ENCODE results near the gene RWDD2A. TPM values are rescaled to one million over a fixed set of nuclear protein-coding genes. Genes with fewer than 3 reads are reported as not detected.

Gene RWDD2A
- total and polyA plus RNA-seq, 4 donors, result 1.9 to 5.5 (median 2.3) TPM

DNA sequence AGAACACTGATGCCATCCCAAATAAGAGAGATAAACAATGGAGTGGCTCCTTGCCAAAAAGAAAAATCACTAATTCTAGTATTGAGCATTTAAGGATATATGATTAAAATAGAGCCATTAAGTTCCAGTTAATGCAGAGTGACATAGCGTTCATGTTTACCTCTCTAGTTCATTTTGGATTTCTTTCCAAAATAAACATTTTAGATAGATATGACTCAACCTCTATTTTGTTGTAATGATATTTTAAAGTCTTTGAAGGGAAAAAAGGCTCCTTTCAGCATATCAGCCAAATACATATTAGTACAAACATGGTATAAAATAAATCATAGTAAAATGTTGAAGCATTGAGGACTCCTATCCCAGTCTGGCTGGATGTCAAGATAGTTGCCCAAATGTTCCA lies 33.4 kb downstream of the RWDD2A start (continued):
- TF ChIP-seq, protein P1, sequence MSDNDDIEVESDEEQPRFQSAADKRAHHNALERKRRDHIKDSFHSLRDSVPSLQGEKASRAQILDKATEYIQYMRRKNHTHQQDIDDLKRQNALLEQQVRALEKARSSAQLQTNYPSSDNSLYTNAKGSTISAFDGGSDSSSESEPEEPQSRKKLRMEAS (IDR thresholded peaks at IDR 0.05), result no peak

DNA sequence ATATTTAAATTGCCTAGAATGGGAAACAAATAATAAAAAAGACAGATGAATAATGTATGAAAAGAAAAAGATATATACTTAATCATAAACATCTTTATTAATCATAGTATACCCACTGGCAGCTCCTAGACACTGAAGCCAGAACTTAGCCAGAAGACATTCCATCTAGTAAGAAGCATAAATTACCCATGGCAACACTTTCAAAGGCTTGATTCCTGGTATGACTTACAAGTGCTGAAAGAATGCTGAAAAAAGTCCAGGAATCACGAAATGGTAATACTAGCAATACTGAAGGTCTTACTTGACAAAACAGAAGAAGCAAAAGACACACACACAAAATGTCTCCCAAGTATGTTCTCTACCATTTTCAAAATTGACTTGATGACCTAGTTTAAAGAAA lies 38.0 kb downstream of the RWDD2A start:
- Histone ChIP-seq H3K36me3 (ENCODE audit: control insufficient read depth in 4 of 4, insufficient read depth in 3 of 4, low read depth in 1 of 4, low read length in 3 of 4) (peaks cover 0 to 4% (median 0%) of the 10 kb centered on the region in 4 donors), H3K9ac (ENCODE audit: low read depth in 1 of 2, low read length in 2 of 2) (no peak overlapping the region), H3K27me3 (ENCODE audit: control insufficient read depth in 4 of 4, insufficient read depth in 4 of 4, low read length in 3 of 4) (no peaks in the 10 kb centered on the region), H3K4me1 (ENCODE audit: control insufficient read depth in 4 of 4, insufficient read depth in 4 of 4, low read length in 3 of 4) (no peaks in the 10 kb centered on the region), H3K27ac (ENCODE audit: low read depth in 1 of 2, low read length in 2 of 2) (no peak overlapping the region), H3K9me3 (ENCODE audit: control insufficient read depth in 4 of 4, low read length in 3 of 4) (no peaks in the 10 kb centered on the region), H3K4me3 (ENCODE audit: low read depth in 1 of 3, low read length in 3 of 3) (no peak overlapping the region)
- no peak for DNase-seq (ENCODE audit: low spot score)
- WGBS, result 92% methylated on average over 1 of the region's 1 CpG
- TF ChIP-seq HNF4G (IDR thresholded peaks at IDR 0.05), result no peak
- no peak for TF ChIP-seq FOXA2 (IDR thresholded peaks at IDR 0.05)
- TF ChIP-seq TAF1 (conservative IDR thresholded peaks at IDR 0.05), result no peak
- TF ChIP-seq, protein P2, sequence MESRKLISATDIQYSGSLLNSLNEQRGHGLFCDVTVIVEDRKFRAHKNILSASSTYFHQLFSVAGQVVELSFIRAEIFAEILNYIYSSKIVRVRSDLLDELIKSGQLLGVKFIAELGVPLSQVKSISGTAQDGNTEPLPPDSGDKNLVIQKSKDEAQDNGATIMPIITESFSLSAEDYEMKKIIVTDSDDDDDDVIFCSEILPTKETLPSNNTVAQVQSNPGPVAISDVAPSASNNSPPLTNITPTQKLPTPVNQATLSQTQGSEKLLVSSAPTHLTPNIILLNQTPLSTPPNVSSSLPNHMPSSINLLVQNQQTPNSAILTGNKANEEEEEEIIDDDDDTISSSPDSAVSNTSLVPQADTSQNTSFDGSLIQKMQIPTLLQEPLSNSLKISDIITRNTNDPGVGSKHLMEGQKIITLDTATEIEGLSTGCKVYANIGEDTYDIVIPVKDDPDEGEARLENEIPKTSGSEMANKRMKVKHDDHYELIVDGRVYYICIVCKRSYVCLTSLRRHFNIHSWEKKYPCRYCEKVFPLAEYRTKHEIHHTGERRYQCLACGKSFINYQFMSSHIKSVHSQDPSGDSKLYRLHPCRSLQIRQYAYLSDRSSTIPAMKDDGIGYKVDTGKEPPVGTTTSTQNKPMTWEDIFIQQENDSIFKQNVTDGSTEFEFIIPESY (IDR thresholded peaks at IDR 0.05), result no peak
- no peak for TF ChIP-seq RAD21 (IDR thresholded peaks at IDR 0.05)

DNA sequence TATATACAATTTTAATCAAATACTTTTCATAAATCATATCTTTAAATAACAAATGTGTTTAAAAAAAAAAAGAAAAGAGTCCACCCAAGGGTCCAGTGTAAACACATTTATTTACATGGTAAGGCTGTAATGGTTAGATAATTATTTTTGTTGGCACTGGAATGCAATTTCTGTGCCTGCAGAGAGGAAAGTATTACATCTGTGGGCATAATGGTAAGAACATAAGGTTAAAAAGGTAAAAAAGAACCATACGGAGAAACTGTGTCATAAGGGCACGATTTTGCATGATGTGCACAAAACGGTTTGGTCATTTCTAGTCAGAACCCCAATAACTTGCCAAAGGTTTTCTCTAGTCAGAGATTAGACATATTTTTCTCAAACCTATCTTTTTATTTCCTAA lies 54.3 kb downstream of the RWDD2A start:
- Histone ChIP-seq H3K36me3 (ENCODE audit: control insufficient read depth in 4 of 4, insufficient read depth in 3 of 4, low read depth in 1 of 4, low read length in 3 of 4) (no peaks in the 10 kb centered on the region), H3K4me3 (ENCODE audit: low read depth in 1 of 3, low read length in 3 of 3) (no peak overlapping the region), H3K9ac (ENCODE audit: low read depth in 1 of 2, low read length in 2 of 2) (no peak overlapping the region), H3K27ac (ENCODE audit: low read depth in 1 of 2, low read length in 2 of 2) (no peak overlapping the region), H3K27me3 (ENCODE audit: control insufficient read depth in 4 of 4, insufficient read depth in 4 of 4, low read length in 3 of 4) (no peaks in the 10 kb centered on the region), H3K9me3 (ENCODE audit: control insufficient read depth in 4 of 4, low read length in 3 of 4) (no peaks in the 10 kb centered on the region), H3K4me1 (ENCODE audit: control insufficient read depth in 4 of 4, insufficient read depth in 4 of 4, low read length in 3 of 4) (peaks cover 0 to 5% (median 1%) of the 10 kb centered on the region in 4 donors)
- no peak for DNase-seq (ENCODE audit: low spot score)
- 91% methylated on average over 3 of the region's 3 CpGs for WGBS
- TF ChIP-seq HNF4A (conservative IDR thresholded peaks at IDR 0.05) (no peak), RAD21 (IDR thresholded peaks at IDR 0.05) (no peak), FOXA2 (IDR thresholded peaks at IDR 0.05) (no peak), EGR1 (IDR thresholded peaks at IDR 0.05; ENCODE audit: low read depth in 2 of 2) (no peak), JUND (IDR thresholded peaks at IDR 0.05) (no peak), NR2F2 (IDR thresholded peaks at IDR 0.05) (no peak), TAF1 (conservative IDR thresholded peaks at IDR 0.05) (no peak), SP1 (IDR thresholded peaks at IDR 0.05) (no peak), RXRA (IDR thresholded peaks at IDR 0.05) (no peak), FOXA1 (IDR thresholded peaks at IDR 0.05) (no peak), YY1 (IDR thresholded peaks at IDR 0.05) (no peak), GABPA (IDR thresholded peaks at IDR 0.05 in 1 of 2, conservative IDR thresholded peaks at IDR 0.05 in 1 of 2) (no peak), HNF4G (IDR thresholded peaks at IDR 0.05) (no peak)
- TF ChIP-seq, protein P1 (IDR thresholded peaks at IDR 0.05), result no peak
- TF ChIP-seq, protein P3, sequence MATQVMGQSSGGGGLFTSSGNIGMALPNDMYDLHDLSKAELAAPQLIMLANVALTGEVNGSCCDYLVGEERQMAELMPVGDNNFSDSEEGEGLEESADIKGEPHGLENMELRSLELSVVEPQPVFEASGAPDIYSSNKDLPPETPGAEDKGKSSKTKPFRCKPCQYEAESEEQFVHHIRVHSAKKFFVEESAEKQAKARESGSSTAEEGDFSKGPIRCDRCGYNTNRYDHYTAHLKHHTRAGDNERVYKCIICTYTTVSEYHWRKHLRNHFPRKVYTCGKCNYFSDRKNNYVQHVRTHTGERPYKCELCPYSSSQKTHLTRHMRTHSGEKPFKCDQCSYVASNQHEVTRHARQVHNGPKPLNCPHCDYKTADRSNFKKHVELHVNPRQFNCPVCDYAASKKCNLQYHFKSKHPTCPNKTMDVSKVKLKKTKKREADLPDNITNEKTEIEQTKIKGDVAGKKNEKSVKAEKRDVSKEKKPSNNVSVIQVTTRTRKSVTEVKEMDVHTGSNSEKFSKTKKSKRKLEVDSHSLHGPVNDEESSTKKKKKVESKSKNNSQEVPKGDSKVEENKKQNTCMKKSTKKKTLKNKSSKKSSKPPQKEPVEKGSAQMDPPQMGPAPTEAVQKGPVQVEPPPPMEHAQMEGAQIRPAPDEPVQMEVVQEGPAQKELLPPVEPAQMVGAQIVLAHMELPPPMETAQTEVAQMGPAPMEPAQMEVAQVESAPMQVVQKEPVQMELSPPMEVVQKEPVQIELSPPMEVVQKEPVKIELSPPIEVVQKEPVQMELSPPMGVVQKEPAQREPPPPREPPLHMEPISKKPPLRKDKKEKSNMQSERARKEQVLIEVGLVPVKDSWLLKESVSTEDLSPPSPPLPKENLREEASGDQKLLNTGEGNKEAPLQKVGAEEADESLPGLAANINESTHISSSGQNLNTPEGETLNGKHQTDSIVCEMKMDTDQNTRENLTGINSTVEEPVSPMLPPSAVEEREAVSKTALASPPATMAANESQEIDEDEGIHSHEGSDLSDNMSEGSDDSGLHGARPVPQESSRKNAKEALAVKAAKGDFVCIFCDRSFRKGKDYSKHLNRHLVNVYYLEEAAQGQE (IDR thresholded peaks at IDR 0.05), result no peak
- TF ChIP-seq, protein P2 (IDR thresholded peaks at IDR 0.05), result no peak
- TF ChIP-seq, protein P4, sequence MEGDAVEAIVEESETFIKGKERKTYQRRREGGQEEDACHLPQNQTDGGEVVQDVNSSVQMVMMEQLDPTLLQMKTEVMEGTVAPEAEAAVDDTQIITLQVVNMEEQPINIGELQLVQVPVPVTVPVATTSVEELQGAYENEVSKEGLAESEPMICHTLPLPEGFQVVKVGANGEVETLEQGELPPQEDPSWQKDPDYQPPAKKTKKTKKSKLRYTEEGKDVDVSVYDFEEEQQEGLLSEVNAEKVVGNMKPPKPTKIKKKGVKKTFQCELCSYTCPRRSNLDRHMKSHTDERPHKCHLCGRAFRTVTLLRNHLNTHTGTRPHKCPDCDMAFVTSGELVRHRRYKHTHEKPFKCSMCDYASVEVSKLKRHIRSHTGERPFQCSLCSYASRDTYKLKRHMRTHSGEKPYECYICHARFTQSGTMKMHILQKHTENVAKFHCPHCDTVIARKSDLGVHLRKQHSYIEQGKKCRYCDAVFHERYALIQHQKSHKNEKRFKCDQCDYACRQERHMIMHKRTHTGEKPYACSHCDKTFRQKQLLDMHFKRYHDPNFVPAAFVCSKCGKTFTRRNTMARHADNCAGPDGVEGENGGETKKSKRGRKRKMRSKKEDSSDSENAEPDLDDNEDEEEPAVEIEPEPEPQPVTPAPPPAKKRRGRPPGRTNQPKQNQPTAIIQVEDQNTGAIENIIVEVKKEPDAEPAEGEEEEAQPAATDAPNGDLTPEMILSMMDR (IDR thresholded peaks at IDR 0.05; ENCODE audit: low read depth, low read length, missing input control), result no peak
- TF ChIP-seq, protein P5, sequence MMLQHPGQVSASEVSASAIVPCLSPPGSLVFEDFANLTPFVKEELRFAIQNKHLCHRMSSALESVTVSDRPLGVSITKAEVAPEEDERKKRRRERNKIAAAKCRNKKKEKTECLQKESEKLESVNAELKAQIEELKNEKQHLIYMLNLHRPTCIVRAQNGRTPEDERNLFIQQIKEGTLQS (IDR thresholded peaks at IDR 0.05), result no peak
